Measurements from ENCODE around the gene F10. TPM values are rescaled to one million over a fixed set of nuclear protein-coding genes. Genes with fewer than 3 reads are reported as not detected.

Gene F10
- total RNA-seq, 4 donors from 2014 or later, result 4.1 to 22.5 (median 11.8) TPM

DNA sequence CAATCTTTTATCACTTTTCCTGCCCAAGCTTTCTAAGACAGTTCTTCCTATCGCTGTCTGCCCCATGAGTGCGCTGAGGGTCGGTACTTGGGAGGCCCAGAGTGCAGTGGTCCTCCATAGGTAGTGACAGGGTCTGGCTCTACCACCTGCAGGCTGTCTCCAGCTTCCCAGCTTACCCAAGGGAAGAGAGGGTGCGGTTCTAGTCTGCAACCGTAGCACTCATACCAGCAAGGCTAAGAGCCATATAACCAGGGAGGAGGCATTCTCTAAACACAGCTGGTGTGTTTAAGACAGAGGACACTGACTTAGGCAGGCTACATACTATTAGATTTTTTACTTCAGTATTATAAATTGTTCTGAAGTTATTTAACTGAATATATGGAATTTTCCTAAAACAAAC is 44.1 kb downstream of the F10 start:
- Histone ChIP-seq H3K4me1 (no peaks in the 10 kb centered on the region), H3K27ac (no peak overlapping the region), H3K4me3 (no peak overlapping the region), H3K27me3 (peaks cover 0 to 4% of the 10 kb centered on the region in 2 donors), H3K36me3 (peaks cover 0 to 7% (median 0%) of the 10 kb centered on the region in 3 donors), H3K9me3 (no peaks in the 10 kb centered on the region)
- no peak for DNase-seq
- TF ChIP-seq CTCF (IDR thresholded peaks at IDR 0.05) (no peak), POLR2A (IDR thresholded peaks at IDR 0.05) (no peak)

GRCh38 chr13:113167155-113167554 is 44.6 kb downstream of the F10 start:
- no peak for TF ChIP-seq CTCF (IDR thresholded peaks at IDR 0.05)
- TF ChIP-seq POLR2A (IDR thresholded peaks at IDR 0.05), result no peak
- no peak overlapping the region for H3K27ac ChIP-seq
- no peak for DNase-seq

DNA sequence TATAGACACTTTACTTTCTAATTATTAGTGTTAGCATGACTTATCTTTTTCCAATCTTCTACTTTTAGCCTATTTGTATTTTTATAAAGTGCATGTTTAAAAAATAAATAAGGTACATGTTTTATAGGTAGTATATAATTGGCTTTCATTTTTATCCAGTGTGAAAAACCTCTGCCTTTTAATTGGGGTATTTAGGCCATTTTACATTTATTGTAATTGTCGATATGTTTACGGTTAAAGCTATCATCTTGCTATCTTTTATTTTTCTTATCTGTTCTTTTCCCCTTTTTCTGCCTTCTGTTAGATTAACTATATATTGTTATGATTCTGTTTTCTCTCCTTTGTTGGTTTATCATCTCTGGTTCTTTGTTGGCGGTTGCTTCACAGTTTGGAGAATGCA is 45.0 kb downstream of the F10 start:
- no peak for DNase-seq
- Histone ChIP-seq H3K36me3 (peaks cover 0 to 12% (median 0%) of the 10 kb centered on the region in 3 donors), H3K27me3 (peaks cover 0 to 4% of the 10 kb centered on the region in 2 donors), H3K9me3 (no peaks in the 10 kb centered on the region), H3K4me1 (no peaks in the 10 kb centered on the region), H3K27ac (no peak overlapping the region), H3K4me3 (no peak overlapping the region)
- no peak for TF ChIP-seq CTCF (IDR thresholded peaks at IDR 0.05)
- no peak for TF ChIP-seq POLR2A (IDR thresholded peaks at IDR 0.05)

More at GRCh38 chr13:113167155-113167554, 44.6 kb downstream of the F10 start:
- Histone ChIP-seq H3K36me3 (peaks cover 0 to 12% (median 0%) of the 10 kb centered on the region in 3 donors), H3K27me3 (peaks cover 0 to 4% of the 10 kb centered on the region in 2 donors), H3K4me1 (no peaks in the 10 kb centered on the region), H3K9me3 (no peaks in the 10 kb centered on the region), H3K4me3 (no peak overlapping the region)

- Histone ChIP-seq H3K4me1 (no peaks in the 10 kb centered on the region), H3K4me3 (no peak overlapping the region), H3K27me3 (no peaks in the 10 kb centered on the region), H3K9me3 (no peaks in the 10 kb centered on the region), H3K27ac (no peak overlapping the region), H3K36me3 (peaks cover 0 to 12% (median 0%) of the 10 kb centered on the region in 3 donors)
- TF ChIP-seq CTCF (IDR thresholded peaks at IDR 0.05) (no peak), POLR2A (IDR thresholded peaks at IDR 0.05) (no peak)
- DNase-seq, result no peak
Measured at GRCh38 chr13:113168211-113168610, 45.6 kb downstream of the F10 start.

GRCh38 chr13:113169277-113170272 is 47.0 kb downstream of the F10 start:
- H3K4me1 ChIP-seq, result no peaks in the 10 kb centered on the region
- H3K27me3 ChIP-seq, result no peaks in the 10 kb centered on the region
- no peaks in the 10 kb centered on the region for H3K9me3 ChIP-seq
- H3K4me3 ChIP-seq, result no peak overlapping the region
- no peak for DNase-seq
- peaks cover 0 to 16% (median 0%) of the 10 kb centered on the region in 3 donors for H3K36me3 ChIP-seq
- no peak overlapping the region for H3K27ac ChIP-seq
- no peak for TF ChIP-seq POLR2A (IDR thresholded peaks at IDR 0.05)
- TF ChIP-seq CTCF (IDR thresholded peaks at IDR 0.05), result no peak
